HK-2 (cell line): ENCODE data around the gene SYT7.

ENCODE experiments used
- DNase-seq: peaks from one replicate; pipeline ENCODE4 v3.0.0-alpha.2; 2018; ENCODE audit not compliant: unreplicated experiment

Gene SYT7

DNA sequence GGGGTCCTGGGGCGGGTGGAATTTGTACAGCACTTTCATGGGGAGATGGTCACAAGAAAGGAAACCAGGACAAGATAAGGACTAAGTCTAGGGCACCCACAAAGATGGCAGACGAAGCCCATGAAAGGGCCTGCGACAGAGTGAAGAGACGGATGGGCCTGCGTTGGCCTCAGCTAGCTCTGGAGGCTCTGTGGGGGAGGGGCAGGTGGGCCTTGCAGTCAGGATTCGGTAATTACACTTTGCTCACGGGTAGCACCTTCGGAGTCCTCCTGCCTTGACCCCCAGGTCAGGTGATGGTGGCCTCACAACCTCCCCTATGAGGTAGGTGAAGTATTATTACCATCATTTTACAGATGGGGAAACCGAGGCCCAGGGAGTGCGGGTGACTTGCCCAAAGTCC is 65.2 kb downstream of the SYT7 start:
- DNase-seq: no peak

- no peak for DNase-seq
These were observed 66.6 kb downstream of the SYT7 start for GRCh38 chr11:61514050-61514917.

DNA sequence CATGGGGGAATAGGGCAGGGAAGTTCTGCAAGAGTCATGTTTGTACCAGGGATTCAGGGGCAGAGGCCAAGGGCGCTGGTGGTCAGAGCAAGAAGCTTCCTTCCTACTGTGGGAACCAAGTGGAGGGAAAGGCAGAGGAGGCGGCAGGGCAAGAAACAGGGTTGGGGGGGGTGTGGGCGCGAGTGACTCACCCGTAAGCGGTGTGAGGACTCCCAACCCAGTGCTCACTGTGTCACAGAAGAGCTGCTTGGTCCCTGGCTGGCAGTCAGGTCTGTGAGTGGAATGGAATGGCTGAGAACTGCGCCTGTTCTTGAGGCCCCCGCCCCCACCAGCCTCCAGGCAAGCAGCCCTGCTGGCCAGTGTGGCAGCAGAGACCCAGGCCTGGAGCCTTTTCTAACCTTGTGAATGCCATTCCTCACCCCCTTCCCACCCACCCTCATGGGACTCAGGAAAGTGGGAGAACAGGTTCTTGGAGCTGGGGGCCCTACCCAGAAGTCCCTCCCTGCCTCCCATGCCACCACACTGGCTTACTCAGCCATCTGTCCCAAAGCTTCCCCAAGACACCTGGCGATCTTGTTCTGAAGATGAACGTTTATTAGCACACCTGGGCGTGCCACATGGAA is 67.6 kb downstream of the SYT7 start:
- no peak for DNase-seq

- DNase-seq: no peak
These were observed 68.4 kb downstream of the SYT7 start for GRCh38 chr11:61512435-61512834.

DNA sequence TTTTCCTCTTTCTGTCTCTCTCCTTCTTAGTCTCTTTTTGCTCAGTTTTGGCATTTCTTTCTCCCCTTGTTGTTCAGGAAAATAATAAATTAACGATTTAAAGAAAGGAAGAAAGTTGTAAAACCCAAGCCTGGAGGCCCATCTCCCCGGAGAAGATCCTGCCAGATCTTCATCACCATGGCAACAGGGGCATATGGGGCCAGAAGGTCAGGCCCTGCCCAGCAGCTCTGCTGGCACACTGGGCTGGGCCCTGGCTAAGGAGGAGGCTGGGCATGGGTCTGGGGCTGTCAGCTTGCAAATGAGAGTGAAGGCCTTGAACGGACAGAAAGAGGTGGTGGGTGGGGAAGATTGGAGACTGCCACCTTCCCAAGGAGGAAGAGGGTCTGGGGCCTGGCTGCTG is 69.5 kb downstream of the SYT7 start:
- no peak for DNase-seq

- no peak for DNase-seq
These were observed 69.9 kb downstream of the SYT7 start for GRCh38 chr11:61510974-61511373.

GRCh38 chr11:61510166-61510919 is 70.5 kb downstream of the SYT7 start:
- DNase-seq: no peak

DNA sequence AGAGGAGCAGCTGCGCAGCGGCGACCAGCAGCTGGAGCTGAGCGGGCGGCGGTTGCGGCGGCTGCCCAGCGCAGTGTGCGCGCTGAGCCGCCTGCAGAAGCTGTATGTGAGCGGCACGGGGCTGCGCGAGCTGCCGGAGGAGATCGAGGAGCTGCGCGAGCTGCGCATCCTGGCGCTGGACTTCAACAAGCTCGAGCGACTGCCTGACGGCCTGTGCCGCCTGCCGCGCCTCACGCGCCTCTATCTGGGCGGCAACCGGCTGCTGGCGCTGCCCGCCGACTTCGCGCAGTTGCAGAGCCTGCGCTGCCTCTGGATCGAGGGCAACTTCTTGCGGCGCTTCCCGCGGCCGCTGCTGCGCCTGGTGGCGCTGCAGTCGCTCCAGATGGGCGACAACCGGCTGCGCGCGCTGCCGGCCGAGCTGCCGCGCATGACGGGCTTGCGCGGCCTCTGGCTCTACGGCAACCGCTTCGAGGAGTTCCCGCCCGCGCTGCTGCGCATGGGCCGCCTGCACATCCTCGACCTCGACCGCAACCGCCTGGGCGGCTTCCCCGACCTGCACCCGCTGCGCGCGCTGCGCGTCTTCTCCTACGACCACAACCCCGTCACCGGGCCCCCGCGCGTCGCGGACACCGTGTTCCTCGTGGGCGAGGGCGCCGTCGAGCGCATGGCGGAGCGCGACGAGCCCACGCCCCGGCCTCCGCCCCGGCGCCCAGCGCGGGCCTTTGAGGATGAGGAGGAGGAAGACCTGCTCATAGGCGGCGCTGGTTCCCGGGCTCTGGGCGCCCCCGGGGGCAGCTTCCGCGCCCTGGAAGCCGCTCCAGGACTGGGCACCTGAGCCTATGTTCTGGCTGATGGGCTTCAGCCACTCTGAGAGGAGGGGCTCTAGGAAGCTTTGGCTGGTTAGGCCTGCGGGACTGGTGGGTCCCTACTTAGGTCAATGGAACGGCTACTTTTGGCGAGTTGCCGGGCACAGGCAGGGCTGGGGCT is 71.5 kb downstream of the SYT7 start:
- peak; percentile 62 for DNase-seq

DNA sequence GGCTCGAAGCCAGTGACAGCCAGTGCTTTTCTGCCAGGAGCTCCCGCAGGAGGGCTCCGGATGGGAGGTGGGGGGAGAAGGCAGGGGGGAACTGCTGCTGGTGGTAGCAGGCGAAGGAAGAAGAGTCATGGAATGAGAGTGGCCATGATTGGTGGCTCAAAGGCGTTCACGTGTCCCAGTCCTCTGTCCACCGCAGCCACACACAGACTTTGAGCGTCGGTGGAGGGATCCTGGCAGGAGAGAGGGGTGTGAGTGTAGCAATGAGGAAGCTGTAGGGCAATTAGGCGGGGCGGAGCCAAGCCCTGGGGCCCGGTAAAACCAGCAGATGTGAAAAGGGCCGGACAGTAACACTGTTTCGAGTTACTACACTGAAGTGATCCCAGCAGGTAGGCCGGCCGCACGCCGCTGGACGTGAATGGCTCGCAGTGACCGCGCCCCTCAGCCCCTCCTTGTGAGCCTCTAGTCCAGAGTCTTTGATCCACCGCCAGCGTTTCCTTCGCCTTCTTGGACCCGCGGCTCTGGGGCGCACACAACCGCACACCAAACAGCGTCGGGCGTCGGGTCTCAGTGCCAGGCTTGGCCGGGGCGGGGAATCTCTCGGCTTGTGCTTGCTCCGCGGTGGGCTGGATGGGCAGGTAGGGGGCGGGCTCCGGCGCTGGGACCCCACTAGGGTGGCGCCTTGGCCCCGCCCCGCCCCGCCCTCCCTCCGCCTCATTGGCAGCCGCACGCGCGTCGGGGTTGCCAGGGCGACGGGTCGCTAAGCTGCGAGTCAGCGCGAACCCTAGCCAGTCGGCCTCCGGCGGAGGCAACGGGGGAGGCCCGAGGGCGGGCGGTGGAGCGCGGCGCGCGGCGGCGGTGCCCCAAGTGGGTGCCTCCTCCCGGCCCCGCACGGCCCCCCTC is 72.7 kb downstream of the SYT7 start, which contains the start of gene LRRC10B:
LRRC10B (plus strand) TSS at position 788 of the 900 bp plus-strand sequence. CDS start 250 bp downstream, outside the sequence.
- DNase-seq: peak; percentile 23

DNA sequence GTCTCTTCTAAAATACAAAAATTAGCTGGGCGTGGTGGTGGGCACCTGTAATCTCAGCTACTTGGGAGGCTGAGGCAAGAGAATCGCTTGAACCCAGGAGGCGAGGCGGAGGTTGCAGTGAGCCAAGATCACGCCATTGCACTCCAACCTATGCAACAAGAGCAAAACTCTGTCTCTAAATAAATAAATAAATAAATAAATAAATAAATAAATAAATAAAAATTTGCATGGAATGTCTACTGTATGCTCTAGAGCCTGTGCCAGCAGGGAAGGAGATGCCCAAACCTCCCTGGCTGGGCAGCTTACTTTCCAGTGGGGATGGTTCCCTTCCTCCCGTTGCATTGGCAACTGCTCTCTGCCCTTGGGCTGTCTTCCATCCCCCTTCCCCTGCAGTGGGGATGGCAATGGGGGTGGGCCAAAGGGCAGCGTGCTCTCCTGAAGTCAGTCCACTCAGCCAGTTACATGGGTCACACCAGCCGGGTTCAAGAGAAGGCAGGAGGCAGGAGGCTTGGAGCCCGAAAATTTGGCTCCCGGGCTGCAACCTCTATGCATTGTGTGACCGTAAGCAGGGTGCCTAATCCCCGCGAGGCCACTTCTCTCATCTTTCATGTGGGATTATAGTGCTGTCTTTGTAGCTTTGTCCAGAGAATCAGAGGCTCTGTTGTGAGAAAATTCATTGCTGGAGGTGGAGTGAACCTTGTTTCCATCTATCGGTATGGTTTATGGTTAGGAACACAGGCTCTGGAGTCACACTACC is 73.7 kb downstream of the SYT7 start:
- no peak for DNase-seq

DNA sequence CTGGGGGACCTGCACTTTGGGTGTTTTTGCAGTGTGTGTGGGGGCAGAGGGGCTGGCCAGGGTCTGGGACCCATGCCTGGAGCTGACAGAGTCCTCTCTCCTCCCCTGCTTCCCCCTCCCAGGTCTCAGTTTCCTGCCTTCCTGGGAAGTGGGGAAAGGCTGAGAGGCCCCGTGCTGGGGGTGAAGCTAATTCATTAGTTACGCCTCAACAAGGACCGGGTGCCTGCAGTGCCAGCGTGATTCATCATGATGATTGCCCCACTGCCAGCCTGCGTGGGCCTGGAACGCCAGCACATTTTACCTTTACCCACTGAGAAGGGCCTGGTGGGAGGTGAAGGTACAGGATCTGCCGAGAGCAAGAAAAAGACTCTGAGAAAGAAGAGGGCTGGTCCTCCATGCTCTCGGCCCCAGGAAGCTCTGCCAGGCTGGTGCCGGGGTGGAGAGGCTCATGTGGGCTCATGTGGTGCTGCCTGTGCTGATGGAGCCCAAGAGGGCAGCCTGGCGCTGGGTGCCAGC is 75.2 kb downstream of the SYT7 start:
- DNase-seq: peak; percentile 26

DNA sequence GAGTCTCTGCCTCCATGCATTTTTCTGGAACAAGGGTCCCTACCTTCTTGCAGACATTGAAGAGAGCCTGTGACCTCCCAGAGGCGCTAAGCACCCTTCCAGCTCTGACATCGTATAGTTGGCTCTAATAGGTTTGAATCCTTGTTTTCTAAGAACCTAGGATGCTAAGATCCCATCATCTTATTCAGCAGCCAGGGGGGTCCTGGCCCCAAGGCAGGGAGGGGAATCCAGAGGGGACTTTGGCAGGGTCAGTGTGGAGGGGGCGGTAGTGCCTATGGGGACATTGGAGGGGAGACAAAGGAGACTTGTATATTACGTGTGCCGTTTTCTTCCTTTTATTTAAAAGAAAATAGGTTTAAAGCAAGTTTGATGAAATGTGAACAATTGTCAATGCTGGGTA is 75.8 kb downstream of the SYT7 start:
- no peak for DNase-seq

- no peak for DNase-seq
These were observed 77.6 kb downstream of the SYT7 start for GRCh38 chr11:61503135-61503770.

DNA sequence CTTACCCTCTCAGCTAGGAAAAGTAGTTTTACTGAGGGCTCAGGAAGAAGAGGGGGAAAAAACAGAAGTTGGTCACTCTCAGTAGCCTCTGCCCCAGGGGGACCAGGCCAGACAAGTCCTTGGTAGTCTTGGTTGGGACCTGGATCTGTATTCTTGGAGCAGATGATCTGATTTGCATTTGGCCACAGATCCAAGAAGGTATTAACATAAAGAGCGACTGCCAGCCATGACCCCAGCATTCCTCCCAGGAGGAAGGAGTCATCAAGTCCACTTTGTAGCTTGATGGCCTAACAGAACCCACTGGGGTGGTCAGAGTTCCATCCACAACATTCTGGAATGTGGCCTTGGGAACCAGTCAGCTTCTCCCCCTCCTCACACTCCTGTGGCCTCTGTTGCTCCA is 78.4 kb downstream of the SYT7 start:
- no peak for DNase-seq

DNA sequence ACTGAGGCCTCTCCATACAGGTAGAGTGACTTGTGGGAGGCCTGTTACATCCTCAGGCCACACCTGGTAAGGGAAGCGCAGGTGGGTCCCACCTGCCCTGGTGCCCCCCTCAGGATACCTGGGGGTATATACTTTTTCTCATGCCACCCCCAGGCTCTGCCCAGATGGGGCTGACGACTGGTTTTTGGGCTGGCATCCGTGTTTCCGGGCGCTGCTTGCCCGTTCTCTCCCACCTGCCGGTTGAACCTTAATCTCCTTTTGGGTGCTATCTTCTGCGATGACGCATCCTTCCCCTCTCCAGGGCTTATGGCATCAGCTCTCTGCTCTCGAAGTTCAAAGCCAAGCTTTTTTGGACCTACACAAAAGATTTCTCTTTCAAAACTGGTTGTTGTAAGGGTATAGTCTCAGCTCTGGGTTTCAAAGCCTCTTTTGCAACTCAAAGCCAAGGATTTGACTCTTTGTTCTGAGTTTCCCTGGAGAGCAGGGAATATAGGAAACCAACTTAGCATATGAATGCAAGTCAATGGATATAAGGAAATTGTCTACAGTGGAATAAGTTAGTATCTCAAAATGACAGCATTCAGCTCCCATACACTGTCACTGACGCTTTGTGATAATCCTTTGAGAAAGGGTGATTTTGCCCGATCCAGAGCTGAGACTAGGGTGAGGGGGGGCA is 80.9 kb downstream of the SYT7 start:
- DNase-seq: no peak

- DNase-seq: no peak
These were observed 82.0 kb downstream of the SYT7 start for GRCh38 chr11:61498767-61499341.

DNA sequence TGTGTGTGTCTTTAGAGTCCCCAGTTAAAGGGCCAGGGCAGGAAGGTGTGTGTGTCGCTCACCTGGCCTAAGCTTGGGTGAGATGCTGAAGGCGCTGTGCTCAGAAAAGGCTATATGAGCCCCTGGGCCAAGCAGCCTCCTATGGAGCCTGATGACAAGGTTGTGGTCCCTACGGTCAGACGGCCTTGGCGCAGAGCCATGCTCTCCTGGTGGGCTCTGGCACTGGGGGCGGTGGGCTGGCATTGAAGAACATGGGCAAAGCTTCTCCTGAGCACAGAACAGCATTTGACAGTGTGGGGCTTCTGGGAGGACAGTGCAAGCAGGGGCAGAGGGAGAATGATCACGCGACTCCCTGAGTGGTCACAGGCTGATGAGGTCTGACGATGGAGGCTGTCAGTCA is 83.0 kb downstream of the SYT7 start:
- no peak for DNase-seq

GRCh38 chr11:61497473-61497872 is 83.4 kb downstream of the SYT7 start:
- DNase-seq: no peak
